GM03348 (cell line): ENCODE data around the gene PHKA2.
"Not testable (repeated sequence)": the region's sequence is repeated elsewhere in the genome, so short reads cannot be mapped to it uniquely, and the experiment has no call there.

ENCODE experiments used
- DNase-seq: peaks from one replicate; pipeline ENCODE4 v3.0.0; 2012; ENCODE audit warnings: low spot score

The PHKA2 gene

DNA sequence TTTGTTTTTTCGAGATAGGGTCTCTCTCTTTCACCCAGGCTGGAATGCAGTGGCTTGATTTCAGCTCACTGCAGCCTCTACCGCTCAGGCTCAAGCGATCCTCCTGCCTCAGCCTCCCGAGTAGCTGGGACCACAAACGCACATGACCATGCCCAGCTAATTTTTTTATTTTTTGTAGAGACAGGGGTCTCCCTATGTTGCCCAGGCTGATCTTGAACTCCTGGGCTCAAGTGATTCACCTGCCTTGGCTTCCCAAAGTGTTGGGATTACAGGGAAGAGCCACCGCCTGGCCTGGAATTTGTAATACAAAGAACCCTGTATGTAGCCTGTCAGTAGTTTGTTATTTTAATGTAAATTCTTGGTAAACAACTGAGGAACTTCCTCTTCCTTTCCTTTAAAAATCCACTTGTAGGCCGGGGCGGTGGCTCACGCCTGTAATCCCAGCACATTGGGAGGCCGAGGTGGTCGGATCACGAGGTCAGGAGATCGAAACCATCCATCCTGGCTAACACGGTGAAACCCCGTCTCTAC lies 119.5 kb downstream of the PHKA2 start:
- DNase-seq = no peak

GRCh38 chrX:18861511-18861910 lies 122.4 kb downstream of the PHKA2 start:
- no peak for DNase-seq

- no peak for DNase-seq
These were observed 127.3 kb downstream of the PHKA2 start for GRCh38 chrX:18856645-18856997.

DNA sequence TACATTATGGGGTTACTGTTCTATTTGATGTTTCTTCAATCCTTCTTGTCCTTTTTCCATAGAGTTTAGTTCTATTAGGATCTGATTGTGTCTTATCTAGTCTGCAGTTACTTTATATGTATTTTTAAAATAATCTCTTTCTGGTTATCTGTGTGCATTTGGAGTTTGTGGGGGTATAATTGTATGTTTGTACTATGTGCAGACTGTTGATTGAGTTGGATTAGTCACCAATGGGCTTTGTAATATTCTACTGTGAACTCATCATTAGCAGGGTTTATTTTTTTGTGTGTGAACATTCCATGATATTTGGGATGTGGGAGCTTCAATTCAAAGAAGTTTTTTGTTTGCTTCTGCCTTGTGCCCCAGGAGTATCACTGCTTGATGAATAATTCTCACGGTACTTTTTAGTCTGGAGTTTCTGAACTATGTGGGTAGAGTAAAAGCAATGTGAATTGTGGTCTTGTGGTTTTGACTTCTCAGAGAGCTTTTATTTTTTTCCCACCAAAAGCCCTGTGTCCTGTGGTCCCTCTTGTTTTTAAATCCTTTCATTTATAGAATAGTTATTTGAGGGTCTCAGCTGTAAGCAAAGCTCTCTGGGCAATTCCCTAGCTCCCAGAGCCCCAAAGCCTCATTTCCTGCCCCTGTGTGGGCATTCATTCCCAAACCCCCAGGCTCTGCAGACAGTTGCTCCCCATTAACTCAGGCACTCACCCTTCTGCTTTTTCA lies 127.8 kb downstream of the PHKA2 start:
- no peak for DNase-seq

DNA sequence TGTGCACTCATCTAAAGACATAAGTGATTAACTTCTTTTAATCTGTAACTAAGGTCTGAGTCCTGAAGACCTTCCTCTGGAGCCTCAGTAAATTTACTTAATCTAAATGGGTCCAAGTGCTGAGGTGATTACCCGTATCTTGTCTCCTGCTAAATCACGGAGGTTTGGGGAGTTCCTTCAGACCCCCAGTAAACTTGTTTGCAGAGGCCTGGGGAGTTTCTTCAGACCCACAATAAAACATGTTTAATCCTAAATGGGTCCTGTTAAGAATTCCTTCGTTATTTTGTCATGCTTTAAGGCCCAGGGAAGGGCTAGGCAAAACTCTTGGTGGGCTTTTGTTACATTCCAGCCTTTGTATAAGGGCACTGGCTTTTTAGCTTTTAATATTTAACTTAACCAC lies 136.0 kb downstream of the PHKA2 start:
- not testable (repeated sequence) for DNase-seq
